ENCODE data around the gene ZRANB3. TPM values are rescaled to one million over a fixed set of nuclear protein-coding genes. Genes with fewer than 3 reads are reported as not detected.
"Not testable (repeated sequence)": the region's sequence is repeated elsewhere in the genome, so short reads cannot be mapped to it uniquely, and the experiment has no call there.

The ZRANB3 gene
- total RNA-seq, 1 donor from 2014 or later = 2.2 TPM

DNA sequence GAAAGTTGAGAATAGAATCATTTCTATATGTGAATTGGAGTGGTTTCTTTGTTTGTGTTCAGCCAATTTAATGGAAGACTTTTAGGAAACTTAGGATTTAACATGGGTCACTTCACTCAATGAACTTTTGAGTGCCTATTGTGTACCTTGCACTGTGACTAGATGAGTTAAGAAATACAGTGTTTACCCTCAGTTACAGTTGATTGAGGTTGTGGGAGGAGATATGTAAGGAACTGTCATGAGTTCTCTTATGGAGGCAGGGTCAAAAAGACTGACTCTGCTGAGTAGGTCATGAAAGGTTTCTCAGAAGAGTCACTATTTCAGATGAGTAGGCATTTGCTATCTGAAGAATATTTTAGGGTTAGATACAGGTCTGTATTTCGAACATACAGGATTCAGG is 380.3 kb downstream of the ZRANB3 start:
- no peak for DNase-seq (ENCODE audit: extremely low read depth, low read depth, low spot score)

GRCh38 chr2:135149251-135149650 is 381.8 kb downstream of the ZRANB3 start:
- DNase-seq (ENCODE audit: extremely low read depth, low read depth, low spot score) = no peak

DNA sequence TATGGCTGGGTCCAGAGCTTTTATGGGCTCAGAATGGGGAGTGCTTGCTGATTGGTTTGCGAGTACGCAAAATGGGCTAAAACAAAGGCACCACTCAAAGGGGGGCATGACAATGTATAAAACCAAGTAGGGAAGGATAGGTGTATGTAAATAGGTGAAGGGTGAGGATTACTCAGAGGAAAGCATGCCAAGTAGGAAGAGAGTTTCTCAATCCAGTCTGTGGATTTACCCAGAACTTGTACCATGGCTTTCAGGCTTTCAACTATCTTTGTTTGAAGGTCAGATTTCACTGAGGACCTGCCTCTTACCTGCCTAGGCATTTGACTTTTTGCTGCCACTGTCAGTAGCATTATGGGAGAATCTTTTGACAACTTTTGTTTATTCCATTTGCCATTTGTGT is 386.7 kb downstream of the ZRANB3 start:
- no peak for DNase-seq (ENCODE audit: extremely low read depth, low read depth, low spot score)

GRCh38 chr2:135142323-135142722 is 388.7 kb downstream of the ZRANB3 start:
- no peak for DNase-seq (ENCODE audit: extremely low read depth, low read depth, low spot score)

DNA sequence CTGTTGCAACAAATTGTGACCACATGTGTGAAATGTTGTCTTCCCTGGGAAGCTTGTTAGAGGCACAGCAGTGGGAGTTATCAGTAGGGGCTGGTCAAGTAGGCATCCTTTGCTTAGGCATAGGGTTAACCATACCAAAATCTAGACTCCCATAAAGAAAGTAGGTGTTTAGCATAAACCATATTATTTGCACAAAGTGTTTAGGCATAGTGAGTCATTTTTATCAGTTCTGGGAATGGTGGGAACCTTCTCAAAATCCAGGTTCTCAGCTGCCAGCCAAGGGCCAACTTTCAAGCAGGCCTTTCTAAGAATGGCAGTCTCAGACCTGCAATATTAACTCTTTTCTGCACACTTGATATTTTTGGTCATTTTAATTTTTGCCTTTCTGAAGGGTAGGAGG is 390.4 kb downstream of the ZRANB3 start:
- DNase-seq (ENCODE audit: extremely low read depth, low read depth, low spot score) = no peak

DNA sequence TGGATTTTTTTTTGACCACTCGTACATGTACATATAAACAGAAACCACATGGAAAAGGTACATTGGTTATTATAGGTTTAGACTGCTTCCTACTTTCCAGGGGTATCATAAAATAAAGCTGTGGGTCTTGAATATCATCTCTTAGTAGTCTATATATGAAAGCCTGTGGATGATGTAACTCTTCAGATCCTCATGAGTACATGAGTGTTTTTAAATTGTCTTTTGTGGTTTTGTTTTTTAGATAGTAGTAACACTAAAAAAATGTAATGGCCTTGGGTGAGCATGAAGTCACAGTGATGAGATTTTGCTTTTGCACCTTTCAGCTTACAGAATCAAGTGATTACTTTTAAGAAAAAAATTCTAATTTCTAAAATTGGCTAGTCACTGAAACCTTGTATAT is 398.7 kb downstream of the ZRANB3 start:
- DNase-seq (ENCODE audit: extremely low read depth, low read depth, low spot score) = no peak

DNA sequence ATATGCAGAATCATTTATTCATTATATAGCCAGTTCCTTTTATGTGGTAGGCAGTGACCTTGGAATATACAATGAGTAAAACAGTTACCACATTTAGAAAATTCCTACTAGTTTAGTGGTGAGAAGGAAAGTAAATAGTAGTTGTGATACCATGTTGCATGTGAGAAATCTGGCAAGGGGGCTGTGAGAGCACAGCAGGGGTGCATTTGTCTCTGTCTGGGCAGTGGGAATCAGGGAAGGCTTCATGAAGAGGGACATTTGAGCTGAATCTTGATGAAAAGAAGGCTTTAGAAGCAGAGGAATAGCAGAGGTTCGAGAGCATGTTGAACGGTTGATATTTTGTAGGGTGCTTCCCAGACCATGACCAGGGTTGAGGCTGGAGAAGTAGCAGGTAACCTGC is 400.3 kb downstream of the ZRANB3 start:
- no peak for DNase-seq (ENCODE audit: extremely low read depth, low read depth, low spot score)

GRCh38 chr2:135125940-135126339 is 405.1 kb downstream of the ZRANB3 start:
- no peak for DNase-seq (ENCODE audit: extremely low read depth, low read depth, low spot score)

DNA sequence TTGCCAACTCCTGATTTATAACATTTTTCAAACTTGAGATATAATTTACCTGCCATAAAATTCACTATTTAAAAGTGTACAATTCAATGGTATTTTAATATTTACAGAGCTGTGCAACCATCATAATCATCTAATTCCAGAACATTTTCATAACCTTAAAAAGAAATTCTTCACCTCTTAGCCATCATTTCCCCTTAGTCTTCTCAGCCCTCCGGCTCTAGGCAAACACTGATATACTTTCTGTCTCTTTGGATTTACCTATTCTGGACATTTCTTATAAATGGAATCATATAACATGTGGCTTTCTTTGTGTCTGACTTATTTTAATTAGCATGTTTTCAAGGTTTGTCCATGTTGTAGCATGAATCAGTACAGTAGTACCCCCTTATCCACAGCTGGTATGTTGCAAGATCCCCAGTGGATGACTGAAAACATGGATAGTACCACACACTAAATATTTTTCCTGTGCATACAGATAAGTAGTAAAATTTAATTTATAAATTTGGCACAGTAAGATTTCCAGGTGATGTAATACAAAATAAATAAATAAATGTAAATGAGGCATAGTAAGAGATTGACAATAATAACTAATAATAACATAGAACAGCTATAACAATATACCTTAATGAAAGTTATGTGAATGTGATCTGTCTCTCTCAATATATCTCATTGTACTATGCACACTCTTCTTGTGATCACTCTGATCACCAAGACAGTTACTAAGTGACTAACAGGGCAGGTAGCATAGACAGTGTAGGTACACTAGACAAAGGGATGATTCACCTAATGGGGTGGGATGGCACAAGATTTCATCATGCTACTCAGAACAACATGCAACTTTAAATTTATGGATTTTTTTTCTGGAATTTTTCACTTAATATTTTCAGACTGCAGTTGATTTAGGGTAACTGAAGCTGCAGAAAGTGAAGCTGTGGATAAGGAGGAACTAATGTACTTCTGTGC is 405.8 kb downstream of the ZRANB3 start:
- DNase-seq (ENCODE audit: extremely low read depth, low read depth, low spot score) = no peak

DNA sequence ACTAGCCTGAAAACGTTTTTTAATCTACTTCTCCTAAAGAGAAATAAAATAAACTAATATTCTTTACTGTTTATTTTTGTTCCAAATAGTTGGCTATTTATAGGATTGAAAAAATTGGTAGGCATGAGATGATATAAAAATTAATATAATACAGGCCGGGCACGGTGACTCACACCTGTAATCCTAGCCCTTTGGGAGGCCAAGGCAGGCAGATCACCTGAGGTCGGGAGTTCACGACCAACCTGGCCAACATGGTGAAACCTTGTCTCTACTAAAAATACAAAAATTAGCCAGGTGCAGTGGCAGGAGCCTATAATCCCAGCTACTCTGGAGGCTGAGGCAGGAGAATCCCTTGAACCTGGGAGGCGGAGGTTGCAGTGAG is 409.4 kb downstream of the ZRANB3 start:
- DNase-seq (ENCODE audit: extremely low read depth, low read depth, low spot score) = not testable (repeated sequence)

DNA sequence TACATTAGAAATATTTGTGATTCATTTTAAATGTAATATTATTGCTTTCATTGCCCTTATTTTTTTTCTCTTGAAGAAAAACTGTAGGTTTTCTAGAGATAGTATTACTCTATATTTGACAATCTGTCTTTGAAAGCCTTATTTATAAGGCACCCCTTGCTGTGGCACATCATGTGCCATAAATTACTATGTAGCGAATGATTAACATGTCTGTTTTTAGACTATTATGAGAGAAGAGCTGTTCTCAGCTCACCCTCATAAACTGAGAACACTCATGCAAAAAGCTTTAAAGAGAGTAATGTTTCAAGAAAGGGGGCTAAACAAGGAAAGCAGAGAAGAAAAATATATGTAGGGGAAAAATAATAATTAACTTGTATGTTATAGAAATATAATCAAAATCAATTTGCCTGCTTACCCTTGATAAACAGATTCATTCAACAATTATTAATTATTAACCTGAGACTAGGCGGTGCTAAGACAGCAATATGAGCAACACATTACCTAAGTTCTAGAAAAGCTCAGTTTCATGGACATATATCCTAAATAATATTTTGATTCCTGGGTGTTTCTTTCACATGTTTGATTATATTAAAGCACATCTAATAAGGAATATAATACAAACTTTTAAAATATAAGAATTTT is 409.9 kb downstream of the ZRANB3 start:
- DNase-seq (ENCODE audit: extremely low read depth, low read depth, low spot score) = no peak

DNA sequence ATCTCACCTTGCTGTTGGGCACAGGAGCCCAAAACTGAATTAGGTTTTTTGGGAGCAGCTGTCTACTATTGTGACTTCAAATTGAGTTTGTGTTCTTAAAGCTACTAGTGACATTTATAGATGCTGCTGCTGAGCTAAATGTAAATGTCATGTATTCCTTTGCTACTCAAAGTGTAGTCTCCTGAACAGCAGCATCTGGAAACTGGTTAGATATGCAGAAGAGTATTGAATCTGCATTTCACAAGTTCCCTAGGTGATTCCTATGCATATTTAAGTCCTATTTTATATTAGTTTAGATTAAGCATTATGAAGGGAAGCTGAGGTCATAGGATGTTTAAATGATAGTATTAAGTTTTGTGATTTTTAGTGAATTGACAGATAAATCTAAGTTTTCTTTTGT is 411.4 kb downstream of the ZRANB3 start:
- no peak for DNase-seq (ENCODE audit: extremely low read depth, low read depth, low spot score)

DNA sequence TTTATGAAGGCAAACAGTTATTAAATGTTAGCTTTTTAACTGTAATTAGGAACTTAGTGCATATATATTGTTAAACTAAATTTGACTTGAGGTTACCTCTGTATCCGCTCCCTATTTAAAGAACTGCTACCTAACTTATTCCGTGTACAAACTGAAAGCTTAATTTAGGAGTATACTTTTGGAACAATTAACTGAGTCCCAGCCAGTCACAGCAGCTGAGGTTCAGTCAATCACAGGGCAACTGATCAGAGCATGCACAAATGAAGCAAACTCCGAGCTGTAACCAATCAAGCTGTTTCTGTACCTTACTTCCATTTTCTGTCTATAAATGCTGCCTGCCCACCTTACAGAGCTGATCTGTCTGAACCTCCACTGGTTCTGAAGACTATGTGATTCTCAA is 417.7 kb downstream of the ZRANB3 start:
- DNase-seq (ENCODE audit: extremely low read depth, low read depth, low spot score) = no peak

GRCh38 chr2:135105513-135106316 is 425.3 kb downstream of the ZRANB3 start:
- DNase-seq (ENCODE audit: extremely low read depth, low read depth, low spot score) = not testable (repeated sequence)

DNA sequence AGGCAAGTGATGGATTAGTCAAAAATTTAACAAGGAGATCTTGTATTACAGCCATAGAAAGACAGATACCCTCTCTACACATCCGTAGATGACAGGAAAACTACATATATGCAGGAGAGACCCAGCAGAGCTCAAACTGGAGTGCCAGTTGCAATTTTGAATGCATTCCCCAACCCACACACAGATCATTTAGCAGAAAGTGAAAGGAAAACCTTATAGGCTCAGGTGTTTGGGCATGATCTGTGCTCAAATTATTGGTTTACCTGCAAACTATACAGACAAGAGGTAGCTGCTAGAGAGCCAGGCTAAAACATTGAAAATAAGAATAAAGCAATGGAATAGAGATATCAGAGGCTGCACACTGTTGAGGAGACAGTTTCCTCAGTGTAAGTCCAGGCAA is 427.2 kb downstream of the ZRANB3 start:
- no peak for DNase-seq (ENCODE audit: extremely low read depth, low read depth, low spot score)

DNA sequence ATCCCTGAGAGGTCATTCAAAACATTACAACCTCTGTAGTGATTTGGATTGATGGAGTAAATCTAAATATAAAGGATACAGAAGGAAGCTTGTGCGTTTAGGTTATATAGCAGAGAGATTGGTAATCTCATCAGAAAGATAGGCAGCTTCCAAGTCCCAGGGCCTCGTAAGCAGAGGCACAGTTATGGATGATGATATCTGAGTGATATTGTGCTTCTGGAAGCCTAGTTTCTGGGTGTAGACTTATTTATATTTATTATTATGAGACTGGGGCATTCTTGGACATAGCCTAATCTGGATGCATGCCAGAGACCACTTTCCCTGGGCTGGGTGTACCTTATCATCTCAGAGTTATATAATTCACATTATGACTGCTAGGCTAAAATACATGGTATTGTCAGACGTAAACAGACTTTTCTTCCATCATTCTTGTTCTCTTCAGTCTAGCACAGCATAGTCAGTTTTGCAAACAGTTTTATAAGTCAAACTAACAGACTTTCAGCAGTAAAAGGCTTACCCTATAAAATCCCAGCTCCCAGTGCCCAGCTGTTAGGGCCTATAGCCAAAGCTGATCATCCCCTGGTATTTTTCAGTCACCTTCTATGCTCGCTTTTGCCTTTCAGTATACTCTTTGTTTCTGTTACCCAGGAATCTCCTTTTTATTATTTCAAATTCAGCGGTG is 431.1 kb downstream of the ZRANB3 start:
- DNase-seq (ENCODE audit: extremely low read depth, low read depth, low spot score) = no peak

DNA sequence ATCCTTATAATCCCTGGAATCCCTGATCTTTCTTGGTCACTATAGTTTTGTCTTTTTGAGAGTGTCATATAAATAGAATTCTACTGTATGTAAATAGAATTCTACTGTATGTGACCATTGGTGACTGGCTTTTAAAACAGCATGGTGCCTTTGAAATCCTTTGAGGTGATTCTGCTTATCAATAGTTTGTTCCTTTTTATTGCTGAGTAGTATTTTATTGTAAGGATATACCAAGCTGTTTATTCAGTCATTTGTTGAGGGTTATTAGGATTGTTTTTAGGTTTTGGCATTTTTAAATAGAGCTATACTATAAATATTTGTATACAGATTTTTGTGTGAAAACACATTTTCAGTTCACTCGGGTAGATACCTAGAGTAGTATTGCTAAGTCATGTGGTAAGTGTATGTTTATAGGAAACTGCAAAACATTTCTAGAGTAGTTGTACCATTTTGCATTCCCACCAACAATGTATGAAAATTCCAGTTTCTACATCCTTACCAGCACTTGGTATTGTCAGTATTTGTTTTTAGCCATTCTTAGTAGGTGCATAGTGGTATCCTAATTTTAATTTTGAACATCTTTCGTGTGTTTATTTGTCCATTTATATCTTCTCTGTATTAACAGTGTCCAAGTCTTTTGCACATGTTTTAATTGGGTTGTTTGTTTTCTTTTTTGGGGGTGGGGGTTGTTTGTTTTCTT is 433.3 kb downstream of the ZRANB3 start:
- DNase-seq (ENCODE audit: extremely low read depth, low read depth, low spot score) = no peak

DNA sequence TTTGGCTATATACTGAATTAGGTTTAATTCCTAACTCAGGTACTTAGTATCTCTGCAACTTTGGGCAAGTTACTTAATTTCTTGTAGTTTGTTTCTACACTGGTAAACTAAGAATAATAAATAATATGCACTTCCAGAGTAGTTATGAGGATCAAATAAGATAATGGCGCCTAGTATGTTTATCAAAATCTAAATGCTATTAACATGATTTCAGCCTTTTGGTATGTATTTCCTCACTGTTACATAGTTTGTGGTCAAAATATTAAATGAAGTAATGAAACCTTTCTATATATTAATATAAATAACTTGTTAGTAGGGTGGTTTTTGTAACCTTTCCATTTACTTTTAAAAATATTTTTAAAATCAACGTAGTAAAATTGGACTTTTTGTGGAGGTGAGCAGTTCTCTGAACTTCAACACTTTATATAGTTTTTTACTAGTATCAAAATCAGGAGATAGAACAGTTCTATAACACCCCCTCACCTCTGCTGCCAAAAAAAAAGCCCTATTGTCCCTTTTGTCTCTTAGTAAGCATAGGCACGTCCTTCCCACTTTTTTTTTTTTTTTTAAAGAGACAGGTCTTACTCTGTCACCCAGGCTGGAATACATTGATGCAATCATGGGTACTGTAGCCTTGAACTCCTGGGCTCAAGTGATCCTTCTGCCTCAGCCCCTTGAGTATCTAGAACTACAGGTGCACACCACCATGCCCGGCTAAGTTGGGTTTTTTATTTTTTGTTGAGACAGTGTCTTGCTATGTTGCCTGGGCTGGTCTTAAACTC is 434.2 kb downstream of the ZRANB3 start:
- no peak for DNase-seq (ENCODE audit: extremely low read depth, low read depth, low spot score)

DNA sequence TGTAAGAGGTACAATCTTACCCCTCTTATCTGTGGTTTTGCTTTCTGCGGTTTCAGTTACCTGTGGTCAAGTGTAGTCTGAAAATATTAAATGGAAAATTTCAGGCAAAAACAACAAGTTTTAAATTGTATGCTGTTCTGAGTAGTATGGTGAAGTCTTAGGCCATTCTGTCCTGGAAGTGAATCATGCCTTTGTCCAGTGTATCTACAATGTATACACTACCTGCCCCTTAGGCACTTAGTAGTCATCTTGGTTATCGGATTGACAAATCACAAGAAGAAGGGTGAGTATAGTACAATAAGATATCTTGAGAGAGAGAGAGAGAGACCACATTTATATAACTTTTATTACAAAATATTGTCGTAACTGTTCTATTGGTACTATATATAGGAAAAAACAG is 435.4 kb downstream of the ZRANB3 start:
- DNase-seq (ENCODE audit: extremely low read depth, low read depth, low spot score) = no peak

All from glomerular endothelial cell (primary cell).